ENCODE measurements around the gene FAM24B. TPM values are rescaled to one million over a fixed set of nuclear protein-coding genes. Genes with fewer than 3 reads are reported as not detected.
"Not testable (repeated sequence)": the region's sequence is repeated elsewhere in the genome, so short reads cannot be mapped to it uniquely, and the experiment has no call there.

FAM24B gene
- total RNA-seq, 1 donor from 2014 or later: 4.9 TPM

GRCh38 chr10:122859527-122859926 is 19.9 kb downstream of the FAM24B start:
- DNase-seq (ENCODE audit: low spot score): no peak

- DNase-seq (ENCODE audit: low spot score): not testable (repeated sequence)
Observed at GRCh38 chr10:122858042-122858441, 21.3 kb downstream of the FAM24B start.

- no peak for DNase-seq (ENCODE audit: low spot score)
Observed at GRCh38 chr10:122856902-122857301, 22.5 kb downstream of the FAM24B start.

GRCh38 chr10:122855745-122856144 is 23.6 kb downstream of the FAM24B start:
- DNase-seq (ENCODE audit: low spot score): no peak

GRCh38 chr10:122854648-122855047 is 24.7 kb downstream of the FAM24B start:
- no peak for DNase-seq (ENCODE audit: low spot score)

- no peak for DNase-seq (ENCODE audit: low spot score)
Observed at GRCh38 chr10:122853665-122854313, 25.6 kb downstream of the FAM24B start.

- DNase-seq (ENCODE audit: low spot score): no peak
Observed at GRCh38 chr10:122852261-122852660, 27.1 kb downstream of the FAM24B start.

- DNase-seq (ENCODE audit: low spot score): no peak
Observed at GRCh38 chr10:122850705-122851640, 28.4 kb downstream of the FAM24B start.

GRCh38 chr10:122849900-122850605 is 29.3 kb downstream of the FAM24B start:
- DNase-seq (ENCODE audit: low spot score): no peak

- DNase-seq (ENCODE audit: low spot score): no peak
Observed at GRCh38 chr10:122849090-122849489, 30.3 kb downstream of the FAM24B start.

GRCh38 chr10:122847782-122848604 is 31.4 kb downstream of the FAM24B start:
- DNase-seq (ENCODE audit: low spot score): no peak

GRCh38 chr10:122845783-122846332 is 33.5 kb downstream of the FAM24B start, which contains the start of gene CUZD1:
CUZD1 (minus strand) TSS chr10:122845857; CDS start chr10:122845843, 14 bp downstream.
- DNase-seq (ENCODE audit: low spot score): no peak

- DNase-seq (ENCODE audit: low spot score): no peak
Observed at GRCh38 chr10:122844146-122844545, 35.2 kb downstream of the FAM24B start.

GRCh38 chr10:122841569-122841968 is 37.8 kb downstream of the FAM24B start:
- no peak for DNase-seq (ENCODE audit: low spot score)

GRCh38 chr10:122839505-122839904 is 39.9 kb downstream of the FAM24B start:
- no peak for DNase-seq (ENCODE audit: low spot score)

GRCh38 chr10:122838880-122839279 is 40.5 kb downstream of the FAM24B start:
- no peak for DNase-seq (ENCODE audit: low spot score)

- no peak for DNase-seq (ENCODE audit: low spot score)
Observed at GRCh38 chr10:122835908-122836307, 43.5 kb downstream of the FAM24B start.

GRCh38 chr10:122830965-122831353 is 48.4 kb downstream of the FAM24B start:
- DNase-seq (ENCODE audit: low spot score): no peak

GRCh38 chr10:122830273-122830964 is 49.0 kb downstream of the FAM24B start:
- no peak for DNase-seq (ENCODE audit: low spot score)

- DNase-seq (ENCODE audit: low spot score): no peak
Observed at GRCh38 chr10:122829454-122829853, 49.9 kb downstream of the FAM24B start.
